WTC11 (cell line): ENCODE results near the gene TIGAR. TPM values are rescaled to one million over a fixed set of nuclear protein-coding genes. Genes with fewer than 3 reads are reported as not detected.

Source experiments
- ATAC-seq: fragments of 200-7000 bp; cut with Tn5 transposase; 2 replicates; pipeline ENCODE4 v1.10.0; 2021; ENCODE audit warnings: mild to moderate bottlenecking, moderate library complexity
- CTCF ChIA-PET: fragments of 300-600 bp; sonication (Branson Sonifier 250); formaldehyde crosslinking; loops from one replicate; lab custom pipeline; 2021; ENCODE audit warnings: antibody characterized with exemption; lab: Charles Lee
- POLR2A ChIA-PET: fragments of 350-600 bp; sonication (Branson Sonifier 250); formaldehyde crosslinking; loops from one replicate; lab custom pipeline; 2021; ENCODE audit warnings: antibody characterized with exemption; lab: Charles Lee
- DNase-seq: peaks from one replicate; pipeline ENCODE4 v3.0.0; 2021; ENCODE audit warnings: low spot score
- H3K27ac Mint-ChIP-seq: 2 replicates; pipeline ENCODE4 v1.8.0; 2021; ENCODE audit warnings: mixed read lengths
- H3K27me3 Mint-ChIP-seq: 2 replicates; pipeline ENCODE4 v1.8.0; 2021; ENCODE audit warnings: low read depth, mild to moderate bottlenecking, moderate library complexity, mixed read lengths
- H3K36me3 Mint-ChIP-seq: 2 replicates; pipeline ENCODE4 v1.8.0; 2021; ENCODE audit warnings: mixed read lengths
- H3K4me1 Mint-ChIP-seq: 2 replicates; pipeline ENCODE4 v1.8.0; 2022; ENCODE audit warnings: mixed read lengths
- H3K4me3 Mint-ChIP-seq: 2 replicates; pipeline ENCODE4 v1.8.0; 2021; ENCODE audit warnings: mild to moderate bottlenecking, moderate library complexity, mixed read lengths
- H3K9me3 Mint-ChIP-seq: 2 replicates; pipeline ENCODE4 v1.8.0; 2021; ENCODE audit warnings: mixed read lengths
- AFF4 ChIP-seq: sonication (generic); formaldehyde crosslinking; IDR thresholded peaks from 2 replicates; pipeline ENCODE4 v1.8.1; 2023; ENCODE audit warnings: mild to moderate bottlenecking, missing genetic modification reagents, borderline replicate concordance
- ATF2 ChIP-seq: sonication (generic); formaldehyde crosslinking; IDR thresholded peaks from 2 replicates; pipeline ENCODE4 v1.8.1; 2022; ENCODE audit warnings: low read depth, missing genetic modification reagents, borderline replicate concordance
- CDX4 ChIP-seq: fragments of 250-450 bp; sonication (Bioruptor Pico); IDR thresholded peaks from 2 replicates; pipeline ENCODE4 v1.9.0; 2021; ENCODE audit warnings: moderate library complexity, mild to moderate bottlenecking, inconsistent platforms, borderline replicate concordance
- E2F1 ChIP-seq: sonication (generic); formaldehyde crosslinking; IDR thresholded peaks from 2 replicates; pipeline ENCODE4 v1.8.0; 2022; ENCODE audit warnings: mild to moderate bottlenecking, missing genetic modification reagents
- GABPB1 ChIP-seq: sonication (generic); formaldehyde crosslinking; IDR thresholded peaks from 2 replicates; pipeline ENCODE4 v1.8.1; 2023; ENCODE audit warnings: mild to moderate bottlenecking, missing genetic modification reagents
- JAZF1 ChIP-seq: fragments of 250-450 bp; sonication (Bioruptor Pico); IDR thresholded peaks from 2 replicates; pipeline ENCODE4 v1.9.0; 2021; ENCODE audit warnings: moderate library complexity, mild to moderate bottlenecking, inconsistent platforms
- MXD4 ChIP-seq: fragments of 250-450 bp; sonication (Bioruptor Pico); IDR thresholded peaks from 2 replicates; pipeline ENCODE4 v1.8.0; 2021; ENCODE audit warnings: mild to moderate bottlenecking, moderate library complexity, borderline replicate concordance
- TCF7 ChIP-seq: sonication (generic); formaldehyde crosslinking; IDR thresholded peaks from 2 replicates; pipeline ENCODE4 v1.8.0; 2022; ENCODE audit warnings: mild to moderate bottlenecking, low read depth, missing genetic modification reagents, moderate library complexity
- TEAD4 ChIP-seq: sonication (generic); formaldehyde crosslinking; IDR thresholded peaks from 2 replicates; pipeline ENCODE4 v1.8.0; 2022; ENCODE audit warnings: mild to moderate bottlenecking, missing genetic modification reagents
- ZNF138 ChIP-seq: sonication (generic); formaldehyde crosslinking; conservative IDR thresholded peaks from 2 replicates; pipeline ENCODE4 v1.8.1; 2022; ENCODE audit warnings: mild to moderate bottlenecking, moderate library complexity, missing genetic modification reagents
- ZNF219 ChIP-seq: sonication (generic); formaldehyde crosslinking; IDR thresholded peaks from 2 replicates; pipeline ENCODE4 v1.8.0; 2023; ENCODE audit warnings: missing genetic modification reagents, mild to moderate bottlenecking, borderline replicate concordance
- ZNF232 ChIP-seq: sonication (generic); formaldehyde crosslinking; IDR thresholded peaks from 2 replicates; pipeline ENCODE4 v1.8.0; 2022; ENCODE audit warnings: mild to moderate bottlenecking, missing genetic modification reagents
- ZNF317 ChIP-seq: sonication (generic); formaldehyde crosslinking; IDR thresholded peaks from 2 replicates; pipeline ENCODE4 v1.8.1; 2023; ENCODE audit warnings: low read depth, mild to moderate bottlenecking, moderate library complexity, missing genetic modification reagents, borderline replicate concordance
- ZNF416 ChIP-seq: fragments of 250-450 bp; sonication (Bioruptor Pico); IDR thresholded peaks from 2 replicates; pipeline ENCODE4 v1.9.0; 2021; ENCODE audit warnings: mild to moderate bottlenecking, inconsistent platforms
- ZNF423 ChIP-seq: fragments of 250-450 bp; sonication (Bioruptor Pico); IDR thresholded peaks from 2 replicates; pipeline ENCODE4 v2.1.2; 2022; ENCODE audit warnings: mild to moderate bottlenecking, moderate library complexity
- total RNA-seq: library from RNA; stranded (reverse); gene quantifications from 3 replicates; pipeline ENCODE4 v1.2.3, GENCODE V29; 2021
- TF ChIP-seq, protein P1 (sequence below): fragments of 250-450 bp; sonication (Bioruptor Pico); IDR thresholded peaks from 2 replicates; pipeline ENCODE4 v1.9.0; 2021; ENCODE audit warnings: mild to moderate bottlenecking
- TF ChIP-seq, protein P2 (sequence below): sonication (generic); formaldehyde crosslinking; IDR thresholded peaks from 2 replicates; pipeline ENCODE4 v1.8.1; 2022; ENCODE audit warnings: mild to moderate bottlenecking, missing genetic modification reagents, moderate library complexity, borderline replicate concordance
- TF ChIP-seq, protein P3 (sequence below): sonication (generic); formaldehyde crosslinking; IDR thresholded peaks from 2 replicates; pipeline ENCODE4 v1.8.1; 2022; ENCODE audit warnings: low read depth, mild to moderate bottlenecking, moderate library complexity, missing genetic modification reagents, borderline replicate concordance

Gene TIGAR
- total RNA-seq, 1 experiment from 2014 or later = 26.7 TPM

GRCh38 chr12:4286771-4287317, 34.2 kb upstream of the TIGAR start:
- Mint-ChIP-seq H3K9me3 (no peaks in the 10 kb centered on the region), H3K36me3 (peaks cover 94% of the 10 kb centered on the region), H3K4me3 (no peak overlapping the region), H3K27me3 (no peaks in the 10 kb centered on the region), H3K4me1 (peaks cover 53% of the 10 kb centered on the region), H3K27ac (peak overlapping the region; percentile 10)
- peak; percentile 5 for DNase-seq
- CTCF ChIA-PET = interaction anchor here (1.2 kb wide), 1 partner anchor 10 kb away, joined by 3 read pairs; no protein-coding TSS in a partner anchor
- no peak for TF ChIP-seq ZNF219 (CRISPR knock-in tag)
- TF ChIP-seq MXD4 (CRISPR knock-in tag) = no peak
- no peak for TF ChIP-seq E2F1 (CRISPR knock-in tag)
- TF ChIP-seq, protein P1, sequence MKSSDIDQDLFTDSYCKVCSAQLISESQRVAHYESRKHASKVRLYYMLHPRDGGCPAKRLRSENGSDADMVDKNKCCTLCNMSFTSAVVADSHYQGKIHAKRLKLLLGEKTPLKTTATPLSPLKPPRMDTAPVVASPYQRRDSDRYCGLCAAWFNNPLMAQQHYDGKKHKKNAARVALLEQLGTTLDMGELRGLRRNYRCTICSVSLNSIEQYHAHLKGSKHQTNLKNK (CRISPR knock-in tag) = no peak
- no peak for TF ChIP-seq ZNF423 (CRISPR knock-in tag)
- no peak for TF ChIP-seq ZNF416 (CRISPR knock-in tag)
- TF ChIP-seq ZNF317 (CRISPR knock-in tag) = no peak
- no peak for TF ChIP-seq CDX4 (CRISPR knock-in tag)
- TF ChIP-seq GABPB1 = no peak
- TF ChIP-seq, protein P2, sequence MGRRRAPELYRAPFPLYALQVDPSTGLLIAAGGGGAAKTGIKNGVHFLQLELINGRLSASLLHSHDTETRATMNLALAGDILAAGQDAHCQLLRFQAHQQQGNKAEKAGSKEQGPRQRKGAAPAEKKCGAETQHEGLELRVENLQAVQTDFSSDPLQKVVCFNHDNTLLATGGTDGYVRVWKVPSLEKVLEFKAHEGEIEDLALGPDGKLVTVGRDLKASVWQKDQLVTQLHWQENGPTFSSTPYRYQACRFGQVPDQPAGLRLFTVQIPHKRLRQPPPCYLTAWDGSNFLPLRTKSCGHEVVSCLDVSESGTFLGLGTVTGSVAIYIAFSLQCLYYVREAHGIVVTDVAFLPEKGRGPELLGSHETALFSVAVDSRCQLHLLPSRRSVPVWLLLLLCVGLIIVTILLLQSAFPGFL (CRISPR knock-in tag) = no peak
- no peak for TF ChIP-seq TCF7 (CRISPR knock-in tag)
- TF ChIP-seq ATF2 (CRISPR knock-in tag) = no peak
- TF ChIP-seq, protein P3, sequence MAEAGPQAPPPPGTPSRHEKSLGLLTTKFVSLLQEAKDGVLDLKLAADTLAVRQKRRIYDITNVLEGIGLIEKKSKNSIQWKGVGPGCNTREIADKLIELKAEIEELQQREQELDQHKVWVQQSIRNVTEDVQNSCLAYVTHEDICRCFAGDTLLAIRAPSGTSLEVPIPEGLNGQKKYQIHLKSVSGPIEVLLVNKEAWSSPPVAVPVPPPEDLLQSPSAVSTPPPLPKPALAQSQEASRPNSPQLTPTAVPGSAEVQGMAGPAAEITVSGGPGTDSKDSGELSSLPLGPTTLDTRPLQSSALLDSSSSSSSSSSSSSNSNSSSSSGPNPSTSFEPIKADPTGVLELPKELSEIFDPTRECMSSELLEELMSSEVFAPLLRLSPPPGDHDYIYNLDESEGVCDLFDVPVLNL (CRISPR knock-in tag) = no peak
- ATAC-seq = no peak
- POLR2A ChIA-PET = no interaction called here

DNA sequence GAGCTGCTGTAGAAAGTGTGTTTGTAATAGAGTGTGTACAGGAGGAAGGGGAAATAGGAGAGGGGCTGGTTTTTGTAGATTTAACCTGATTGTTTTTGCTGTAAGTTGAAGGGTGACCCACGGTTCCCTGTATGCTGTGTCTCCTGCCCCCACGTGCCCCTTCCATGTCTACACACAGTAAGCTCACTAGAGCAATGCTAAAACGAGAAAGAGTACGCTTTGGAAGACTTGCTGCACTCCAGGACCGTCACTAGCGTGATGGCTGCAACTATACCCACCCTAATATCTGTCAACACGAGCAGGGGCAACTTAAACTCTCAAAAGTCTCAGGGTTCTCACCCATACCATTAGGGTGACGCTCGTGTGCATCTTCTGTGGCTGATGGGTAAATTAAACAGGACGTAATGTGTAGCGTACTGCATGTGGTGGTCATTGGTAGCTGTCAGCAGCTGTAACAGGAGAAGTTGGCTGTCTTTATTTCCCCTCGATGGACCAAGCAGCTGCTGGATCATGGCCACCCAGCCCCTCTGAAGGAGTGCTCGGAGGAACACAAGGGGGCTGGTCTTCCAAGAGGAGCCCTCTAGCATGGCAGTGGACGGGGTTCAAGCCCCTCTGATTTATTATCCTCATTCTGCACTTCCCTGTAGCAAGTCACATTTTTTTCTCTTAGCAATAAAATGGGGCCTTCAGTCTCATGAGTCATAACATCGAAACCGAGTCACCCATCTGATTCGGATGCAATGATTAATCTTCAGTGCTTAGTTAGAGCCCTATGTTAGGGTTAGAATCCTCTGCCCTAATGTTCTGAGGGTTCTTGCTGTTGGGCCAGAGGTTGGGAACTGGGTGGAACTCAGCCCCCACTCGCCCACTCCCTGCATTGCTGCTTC, 33.4 kb upstream of the TIGAR start:
- Mint-ChIP-seq H3K4me1 (peaks cover 54% of the 10 kb centered on the region), H3K9me3 (no peaks in the 10 kb centered on the region), H3K4me3 (no peak overlapping the region), H3K27me3 (no peaks in the 10 kb centered on the region)
- ATAC-seq (no peak), DNase-seq (peak; percentile 3)
- ChIA-PET POLR2A (no interaction called here), CTCF (no interaction called here)
- TF ChIP-seq AFF4 (CRISPR knock-in tag) = no peak
- no peak for TF ChIP-seq TEAD4 (CRISPR knock-in tag)
- no peak for TF ChIP-seq ZNF232 (CRISPR knock-in tag)
- TF ChIP-seq ZNF138 (CRISPR knock-in tag) = no peak
- TF ChIP-seq JAZF1 (CRISPR knock-in tag) = no peak
- TF ChIP-seq, all 79 proteins: peak for 0
- Mint-ChIP-seq H3K36me3 (peaks cover 92% of the 10 kb centered on the region), H3K27ac (peak overlapping the region; percentile 10)
